Hepatocyte (in vitro differentiated cells): ENCODE data around the gene DAPK2. TPM values are rescaled to one million over a fixed set of nuclear protein-coding genes. Genes with fewer than 3 reads are reported as not detected.

Experiments used
- DNase-seq: peaks from one replicate; pipeline ENCODE4 v3.0.0-alpha.2; 2016; ENCODE audit warnings: low spot score
- H2AFZ ChIP-seq: fragments of 200-600 bp; sonication (generic); 2 replicates; pipeline ENCODE4 v1.6.0; 2016; ENCODE audit warnings: antibody characterized with exemption, mild to moderate bottlenecking
- H3K27ac ChIP-seq: fragments of 200-600 bp; sonication (generic); 2 replicates; pipeline ENCODE4 v1.5.1; 2016; ENCODE audit warnings: mild to moderate bottlenecking
- H3K27me3 ChIP-seq: fragments of 200-600 bp; sonication (generic); 2 replicates; pipeline ENCODE4 v1.6.1; 2016
- H3K36me3 ChIP-seq: fragments of 200-600 bp; sonication (generic); replicated peaks from 2 replicates; pipeline ENCODE4 v1.5.1; 2016; ENCODE audit warnings: low read depth; ENCODE audit not compliant: insufficient read depth
- H3K4me1 ChIP-seq: fragments of 200-600 bp; sonication (generic); 2 replicates; pipeline ENCODE4 v1.5.1; 2016; ENCODE audit warnings: mild to moderate bottlenecking, moderate library complexity; ENCODE audit not compliant: insufficient read depth
- H3K4me2 ChIP-seq: fragments of 200-600 bp; sonication (generic); 2 replicates; pipeline ENCODE4 v1.6.0; 2016
- H3K4me3 ChIP-seq: fragments of 200-600 bp; sonication (generic); 2 replicates; pipeline ENCODE4 v1.5.1; 2016; ENCODE audit warnings: mild to moderate bottlenecking
- H3K79me2 ChIP-seq: fragments of 200-600 bp; sonication (generic); 2 replicates; pipeline ENCODE4 v1.6.0; 2017; ENCODE audit warnings: mild to moderate bottlenecking
- H3K9me2 ChIP-seq: fragments of 200-600 bp; sonication (generic); replicated peaks from 2 replicates; pipeline ENCODE4 v1.6.0; 2017; ENCODE audit warnings: mild to moderate bottlenecking; ENCODE audit not compliant: insufficient read depth
- H3K9me3 ChIP-seq: fragments of 200-600 bp; sonication (generic); 2 replicates; pipeline ENCODE4 v1.5.1; 2016; ENCODE audit warnings: low read depth, mild to moderate bottlenecking
- H4K20me1 ChIP-seq: fragments of 200-600 bp; sonication (generic); 2 replicates; pipeline ENCODE4 v1.6.0; 2016; ENCODE audit warnings: mild to moderate bottlenecking; ENCODE audit not compliant: insufficient read depth, poor library complexity, severe bottlenecking
- CTCF ChIP-seq: fragments of 200-600 bp; sonication (generic); IDR thresholded peaks from 2 replicates; pipeline ENCODE4 v1.5.1; 2016; ENCODE audit warnings: antibody characterized with exemption, mild to moderate bottlenecking; ENCODE audit not compliant: poor library complexity
- EZH2 ChIP-seq: fragments of 200-600 bp; sonication (generic); IDR thresholded peaks from 2 replicates; pipeline ENCODE4 v1.6.1; 2016; ENCODE audit warnings: antibody characterized with exemption, mild to moderate bottlenecking, borderline replicate concordance
- EZH2phosphoT487 ChIP-seq: fragments of 200-600 bp; sonication (generic); IDR thresholded peaks from one replicate; pipeline ENCODE4 v1.6.1; 2018; ENCODE audit warnings: antibody characterized with exemption, mild to moderate bottlenecking, low read depth, moderate library complexity; ENCODE audit not compliant: unreplicated experiment, severe bottlenecking
- WGBS: methylation state at CpG from one replicate; pipeline ENCODE4 v1.1.6; 2016; ENCODE audit warnings: low lambda C conversion rate; ENCODE audit errors: missing lambda C conversion rate; 5-methylcytosine and 5-hydroxymethylcytosine counted together
- polyA plus RNA-seq: library from polyadenylated mRNA; unstranded; fragments of >200 nt; fragmentation: Nextera tagmentation; extraction: Ambion mirVana; gene quantifications from 2 replicates; pipeline ENCODE4 v1.2.1, GENCODE V29; 2016
- total RNA-seq: library from RNA; depleted of rRNA; stranded (reverse); fragments of >200 nt; gene quantifications from 2 replicates; pipeline ENCODE4 v1.2.3, GENCODE V29; 2014

Gene DAPK2
- total and polyA plus RNA-seq, 2 experiments from 2014 or later, result 4.9 to 5.1 TPM

- TF ChIP-seq CTCF (no peak), EZH2phosphoT487 (no peak), EZH2 (no peak)
- no peak overlapping the region for H3K4me2 ChIP-seq
- H3K36me3 ChIP-seq, result no peaks in the 10 kb centered on the region
- H3K4me3 ChIP-seq, result no peak overlapping the region
- H3K9me2 ChIP-seq, result no peaks in the 10 kb centered on the region
- no peak overlapping the region for H2AFZ ChIP-seq
- H3K79me2 ChIP-seq, result no peaks in the 10 kb centered on the region
- H3K9me3 ChIP-seq, result no peaks in the 10 kb centered on the region
- H4K20me1 ChIP-seq, result no peaks in the 10 kb centered on the region
- 74% methylated on average over 2 of the region's 2 CpGs for WGBS
- H3K4me1 ChIP-seq, result no peaks in the 10 kb centered on the region
- H3K27ac ChIP-seq, result peak overlapping the region; percentile 42
- H3K27me3 ChIP-seq, result no peaks in the 10 kb centered on the region
- DNase-seq, result no peak
Measured at GRCh38 chr15:63869371-63870042, 176.8 kb downstream of the DAPK2 start.

GRCh38 chr15:63864186-63864585 lies 182.1 kb downstream of the DAPK2 start:
- no peak overlapping the region for H3K4me3 ChIP-seq
- no peaks in the 10 kb centered on the region for H4K20me1 ChIP-seq
- DNase-seq, result no peak
- H3K9me3 ChIP-seq, result no peaks in the 10 kb centered on the region
- H3K27ac ChIP-seq, result no peak overlapping the region
- no peaks in the 10 kb centered on the region for H3K27me3 ChIP-seq
- H3K4me1 ChIP-seq, result no peaks in the 10 kb centered on the region
- 67% methylated on average over 3 of the region's 3 CpGs for whole genome bisulfite sequencing
- no peaks in the 10 kb centered on the region for H3K79me2 ChIP-seq
- H3K9me2 ChIP-seq, result no peaks in the 10 kb centered on the region
- no peaks in the 10 kb centered on the region for H3K36me3 ChIP-seq
- H2AFZ ChIP-seq, result no peak overlapping the region
- no peak overlapping the region for H3K4me2 ChIP-seq
- TF ChIP-seq EZH2phosphoT487 (no peak), EZH2 (no peak), CTCF (no peak)

GRCh38 chr15:63861946-63862517 lies 184.3 kb downstream of the DAPK2 start:
- no peaks in the 10 kb centered on the region for H3K9me2 ChIP-seq
- H3K4me1 ChIP-seq, result peaks cover under 1% of the 10 kb centered on the region
- 98% methylated on average over 2 of the region's 2 CpGs for WGBS
- no peaks in the 10 kb centered on the region for H3K36me3 ChIP-seq
- no peaks in the 10 kb centered on the region for H4K20me1 ChIP-seq
- no peak overlapping the region for H2AFZ ChIP-seq
- TF ChIP-seq CTCF (no peak), EZH2phosphoT487 (no peak), EZH2 (no peak)
- H3K4me2 ChIP-seq, result no peak overlapping the region
- H3K27ac ChIP-seq, result no peak overlapping the region
- no peak for DNase-seq
- no peaks in the 10 kb centered on the region for H3K9me3 ChIP-seq
- H3K27me3 ChIP-seq, result no peaks in the 10 kb centered on the region
- H3K4me3 ChIP-seq, result no peak overlapping the region
- no peaks in the 10 kb centered on the region for H3K79me2 ChIP-seq
